ENCODE measurements around the gene GABRA4.

GABRA4 gene

DNA sequence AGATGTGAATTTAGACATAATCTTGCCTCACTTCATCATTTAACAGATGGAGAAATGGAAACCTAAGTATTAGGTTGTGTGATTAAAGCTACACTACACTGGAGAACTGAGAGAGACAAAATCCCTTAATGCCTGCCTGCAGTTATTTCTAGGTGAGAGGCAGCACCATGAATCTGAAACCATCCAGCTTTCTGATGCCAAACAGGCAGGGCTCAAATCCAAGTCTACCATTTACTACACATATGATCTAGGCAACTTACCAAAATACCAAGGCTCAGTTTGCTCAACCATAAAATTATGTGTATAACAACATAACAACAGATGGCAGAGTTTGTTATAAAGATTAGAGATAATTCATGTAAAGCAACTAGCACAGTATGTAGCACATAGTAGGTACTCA lies 38.7 kb downstream of the GABRA4 start:
- Histone ChIP-seq H3K27ac (no peak overlapping the region), H3K4me1 (peaks cover 0 to 49% (median 4%) of the 10 kb centered on the region in 4 donors), H3K27me3 (no peaks in the 10 kb centered on the region), H3K4me3 (no peak overlapping the region), H3K36me3 (no peaks in the 10 kb centered on the region), H3K9me3 (no peaks in the 10 kb centered on the region)
- TF ChIP-seq, protein P1, sequence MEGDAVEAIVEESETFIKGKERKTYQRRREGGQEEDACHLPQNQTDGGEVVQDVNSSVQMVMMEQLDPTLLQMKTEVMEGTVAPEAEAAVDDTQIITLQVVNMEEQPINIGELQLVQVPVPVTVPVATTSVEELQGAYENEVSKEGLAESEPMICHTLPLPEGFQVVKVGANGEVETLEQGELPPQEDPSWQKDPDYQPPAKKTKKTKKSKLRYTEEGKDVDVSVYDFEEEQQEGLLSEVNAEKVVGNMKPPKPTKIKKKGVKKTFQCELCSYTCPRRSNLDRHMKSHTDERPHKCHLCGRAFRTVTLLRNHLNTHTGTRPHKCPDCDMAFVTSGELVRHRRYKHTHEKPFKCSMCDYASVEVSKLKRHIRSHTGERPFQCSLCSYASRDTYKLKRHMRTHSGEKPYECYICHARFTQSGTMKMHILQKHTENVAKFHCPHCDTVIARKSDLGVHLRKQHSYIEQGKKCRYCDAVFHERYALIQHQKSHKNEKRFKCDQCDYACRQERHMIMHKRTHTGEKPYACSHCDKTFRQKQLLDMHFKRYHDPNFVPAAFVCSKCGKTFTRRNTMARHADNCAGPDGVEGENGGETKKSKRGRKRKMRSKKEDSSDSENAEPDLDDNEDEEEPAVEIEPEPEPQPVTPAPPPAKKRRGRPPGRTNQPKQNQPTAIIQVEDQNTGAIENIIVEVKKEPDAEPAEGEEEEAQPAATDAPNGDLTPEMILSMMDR (IDR thresholded peaks at IDR 0.05), result no peak
- no peak for DNase-seq
- intact Hi-C loops (cut with DNase I; ENCODE audit: low total_unique reads), result no loop called here

GRCh38 chr4:46953564-46953963 lies 39.8 kb downstream of the GABRA4 start:
- no peak overlapping the region for H3K4me3 ChIP-seq
- H3K27me3 ChIP-seq, result no peaks in the 10 kb centered on the region
- DNase-seq, result no peak
- no peaks in the 10 kb centered on the region for H3K9me3 ChIP-seq
- H3K4me1 ChIP-seq, result peaks cover 0 to 49% (median 4%) of the 10 kb centered on the region in 4 donors
- H3K27ac ChIP-seq, result peak overlapping the region in 1 of 2 donors; percentile 56
- no peaks in the 10 kb centered on the region for H3K36me3 ChIP-seq
- TF ChIP-seq, protein P1 (IDR thresholded peaks at IDR 0.05), result no peak
- intact Hi-C loops (cut with DNase I; ENCODE audit: low total_unique reads), result no loop called here

DNA sequence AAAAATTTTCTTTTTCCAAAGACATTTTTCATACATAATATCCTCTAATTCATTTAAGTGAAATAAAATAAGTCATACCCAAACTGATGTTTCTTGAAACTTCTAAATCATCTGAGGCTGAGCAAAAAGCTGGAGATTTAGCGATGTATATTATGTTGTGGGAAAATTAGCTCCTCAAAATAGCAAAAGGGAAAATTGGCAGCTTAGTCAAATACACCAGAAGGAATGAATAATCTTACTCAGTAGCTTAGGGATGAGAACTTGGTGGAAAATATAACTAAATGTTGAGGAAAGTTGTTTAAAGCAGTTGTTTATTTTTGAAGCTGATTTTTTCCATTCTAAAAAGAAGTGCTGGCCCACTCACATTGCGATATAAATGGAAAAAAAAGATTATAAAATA lies 40.9 kb downstream of the GABRA4 start:
- H3K4me1 ChIP-seq, result peaks cover 0 to 54% (median 4%) of the 10 kb centered on the region in 4 donors
- H3K27me3 ChIP-seq, result no peaks in the 10 kb centered on the region
- no peaks in the 10 kb centered on the region for H3K36me3 ChIP-seq
- peak overlapping the region; percentile 17 to 56 for H3K27ac ChIP-seq
- TF ChIP-seq, protein P1 (IDR thresholded peaks at IDR 0.05), result no peak
- intact Hi-C loops (cut with DNase I; ENCODE audit: low total_unique reads), result no loop called here
- no peak for DNase-seq
- no peaks in the 10 kb centered on the region for H3K9me3 ChIP-seq
- no peak overlapping the region for H3K4me3 ChIP-seq

DNA sequence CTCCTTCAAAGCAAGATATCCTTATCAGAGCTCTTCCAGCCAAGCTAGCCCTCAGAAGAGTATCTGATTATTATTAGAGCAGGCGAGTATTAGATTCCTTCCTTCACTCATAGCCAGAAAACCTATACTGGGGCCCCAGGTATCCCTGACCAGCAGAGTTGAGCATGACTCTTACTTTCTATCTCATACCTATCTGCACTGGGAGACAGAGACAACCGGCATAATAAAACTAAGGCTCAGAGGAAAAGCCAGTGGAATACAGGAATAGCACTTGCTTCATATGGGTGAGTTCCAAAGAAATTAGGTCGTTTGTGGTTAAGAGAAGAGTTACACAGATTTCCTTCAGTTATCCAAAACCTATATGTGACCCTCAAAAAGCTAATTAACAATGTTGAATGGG lies 42.6 kb downstream of the GABRA4 start:
- no peaks in the 10 kb centered on the region for H3K27me3 ChIP-seq
- no peak overlapping the region for H3K27ac ChIP-seq
- peaks cover 0 to 60% (median 3%) of the 10 kb centered on the region in 4 donors for H3K4me1 ChIP-seq
- H3K4me3 ChIP-seq, result no peak overlapping the region
- TF ChIP-seq, protein P1 (IDR thresholded peaks at IDR 0.05), result no peak
- intact Hi-C loops (cut with DNase I; ENCODE audit: low total_unique reads), result no loop called here
- H3K9me3 ChIP-seq, result no peaks in the 10 kb centered on the region
- DNase-seq, result no peak
- no peaks in the 10 kb centered on the region for H3K36me3 ChIP-seq

DNA sequence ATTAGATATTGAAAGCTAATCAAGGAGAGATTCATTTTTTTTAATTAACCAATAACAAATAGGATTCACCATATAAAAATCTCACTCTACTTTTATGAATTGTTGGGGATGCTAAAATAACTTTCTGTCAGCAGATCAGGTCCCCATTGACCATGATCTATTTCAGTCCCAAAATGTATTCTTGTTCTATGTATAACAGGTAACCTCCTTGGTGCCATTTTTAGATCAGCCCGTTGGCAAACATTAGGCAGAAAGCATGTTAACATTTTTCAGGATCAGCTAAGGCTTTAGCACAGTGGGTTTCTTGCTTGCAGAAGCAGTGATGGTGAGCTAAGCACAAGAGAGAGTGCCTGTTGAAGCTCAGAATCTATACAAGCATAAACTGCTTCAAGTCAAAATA lies 43.6 kb downstream of the GABRA4 start:
- Histone ChIP-seq H3K36me3 (no peaks in the 10 kb centered on the region), H3K4me1 (peaks cover 0 to 60% (median 2%) of the 10 kb centered on the region in 4 donors), H3K4me3 (no peak overlapping the region), H3K9me3 (no peaks in the 10 kb centered on the region), H3K27me3 (no peaks in the 10 kb centered on the region), H3K27ac (no peak overlapping the region)
- DNase-seq, result no peak
- TF ChIP-seq, protein P1 (IDR thresholded peaks at IDR 0.05), result no peak
- intact Hi-C loops (cut with DNase I; ENCODE audit: low total_unique reads), result loop anchor here (2.0 kb wide), 1 partner anchor 39 kb away; no protein-coding TSS in a partner anchor

GRCh38 chr4:46947541-46947940 lies 45.8 kb downstream of the GABRA4 start:
- intact Hi-C loops (cut with DNase I; ENCODE audit: low total_unique reads), result no loop called here
- TF ChIP-seq, protein P1 (IDR thresholded peaks at IDR 0.05), result no peak
- no peak overlapping the region for H3K4me3 ChIP-seq

More at GRCh38 chr4:46947541-46947940, 45.8 kb downstream of the GABRA4 start:
- DNase-seq, result no peak
- Histone ChIP-seq H3K36me3 (no peaks in the 10 kb centered on the region), H3K9me3 (no peaks in the 10 kb centered on the region), H3K27ac (peak overlapping the region in 1 of 2 donors; percentile 62), H3K4me1 (peaks cover 0 to 49% (median 2%) of the 10 kb centered on the region in 4 donors), H3K27me3 (no peaks in the 10 kb centered on the region)

Data from tibial artery (tissue), 4 donors.